ENCODE measurements around the gene UBE2D2.
"Not testable (repeated sequence)": the region's sequence is repeated elsewhere in the genome, so short reads cannot be mapped to it uniquely, and the experiment has no call there.

The UBE2D2 gene

DNA sequence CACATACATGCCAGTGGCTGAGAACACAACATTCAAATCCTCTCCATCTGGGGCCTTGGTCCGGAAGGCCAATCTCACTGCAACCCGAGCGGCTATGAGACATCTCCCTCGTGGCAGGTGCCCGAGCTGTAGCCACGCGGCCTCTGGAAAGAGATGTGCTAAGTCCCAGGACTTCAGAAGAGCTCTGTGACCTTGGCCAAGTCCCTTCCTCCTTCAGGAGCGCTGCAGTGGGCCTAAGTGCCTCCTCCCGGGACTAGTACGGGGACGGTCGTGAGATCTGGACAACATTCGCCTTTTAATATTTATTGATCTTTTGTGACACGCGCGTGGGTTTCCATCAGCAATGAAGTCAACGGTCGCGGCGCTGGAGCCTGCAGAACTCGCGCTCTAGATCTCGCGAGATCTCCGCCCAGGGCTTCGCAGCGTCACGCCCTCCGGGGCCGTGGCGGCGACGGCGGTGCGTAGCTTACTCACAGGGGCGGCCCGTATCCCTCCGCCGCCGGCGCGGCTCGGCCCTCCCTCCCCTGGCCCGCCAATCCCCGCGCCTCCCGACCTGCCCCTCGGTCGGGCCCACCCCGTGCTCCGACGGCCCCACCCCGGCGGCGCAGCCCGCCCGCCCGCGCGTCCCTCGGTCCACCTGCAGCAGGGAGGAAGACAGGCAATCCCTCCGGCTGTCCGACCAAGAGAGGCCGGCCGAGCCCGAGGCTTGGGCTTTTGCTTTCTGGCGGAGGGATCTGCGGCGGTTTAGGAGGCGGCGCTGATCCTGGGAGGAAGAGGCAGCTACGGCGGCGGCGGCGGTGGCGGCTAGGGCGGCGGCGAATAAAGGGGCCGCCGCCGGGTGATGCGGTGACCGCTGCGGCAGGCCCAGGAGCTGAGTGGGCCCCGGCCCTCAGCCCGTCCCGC lies at the start of gene UBE2D2:
Gene UBE2D2 (plus strand): TSS at position 588 of the 903 bp plus-strand sequence. CDS start 453 bp downstream, outside the sequence.
- DNase-seq (ENCODE audit: low read depth), result peak; percentile 96

GRCh38 chr5:139512786-139513390 lies 48.3 kb upstream of the UBE2D2 start:
- DNase-seq (ENCODE audit: low read depth), result no peak

DNA sequence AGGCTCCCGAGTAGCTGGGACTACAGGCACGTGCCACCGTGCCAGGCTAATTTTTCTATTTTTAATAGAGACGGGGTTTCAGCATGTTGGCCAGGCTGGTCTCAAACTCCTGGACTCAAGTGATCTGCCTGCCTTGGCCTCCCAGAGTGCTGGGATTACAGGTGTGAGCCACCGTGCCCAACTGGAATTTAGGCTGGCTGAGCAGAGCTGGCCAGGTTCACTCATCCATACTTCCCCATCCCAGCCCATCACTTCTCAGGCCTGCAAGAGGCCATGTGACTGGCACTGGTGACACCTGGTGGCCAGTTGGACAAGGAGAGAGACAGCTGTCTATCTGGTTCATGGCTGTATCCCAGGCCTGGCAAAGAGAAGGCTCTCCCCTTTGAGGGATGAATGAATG lies 47.7 kb upstream of the UBE2D2 start:
- DNase-seq (ENCODE audit: low read depth), result peak; percentile 54

DNA sequence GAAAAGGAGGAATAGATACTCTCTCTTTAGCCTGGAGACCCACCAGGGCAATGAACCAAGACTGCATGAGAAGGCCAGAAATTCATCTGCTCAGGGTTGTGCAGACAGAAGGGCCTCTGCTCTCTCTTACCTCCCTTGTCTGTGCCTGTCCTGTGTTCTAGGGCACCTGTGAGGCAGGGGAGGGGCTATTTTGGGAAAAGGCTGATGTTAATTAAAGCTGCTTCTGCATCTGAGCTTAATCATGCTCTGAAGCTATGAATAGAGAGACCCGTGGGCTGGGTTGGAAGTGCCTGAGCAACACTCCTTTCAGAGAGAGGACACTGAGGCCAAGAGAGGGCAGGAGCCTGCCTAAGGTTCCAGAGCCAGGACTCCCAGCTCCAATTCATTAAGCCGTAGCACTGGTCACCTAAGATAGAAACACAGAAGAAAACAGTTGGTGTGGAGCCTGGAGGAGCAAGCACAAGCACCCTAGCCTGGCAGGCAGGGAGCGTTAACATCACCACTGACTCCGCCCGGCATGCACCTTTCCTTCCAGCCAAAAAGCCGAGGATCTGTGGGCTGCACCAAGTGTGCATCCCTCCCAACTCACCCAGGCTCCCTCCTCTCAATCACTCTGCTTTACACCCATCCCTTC lies 47.2 kb upstream of the UBE2D2 start:
- no peak for DNase-seq (ENCODE audit: low read depth)

DNA sequence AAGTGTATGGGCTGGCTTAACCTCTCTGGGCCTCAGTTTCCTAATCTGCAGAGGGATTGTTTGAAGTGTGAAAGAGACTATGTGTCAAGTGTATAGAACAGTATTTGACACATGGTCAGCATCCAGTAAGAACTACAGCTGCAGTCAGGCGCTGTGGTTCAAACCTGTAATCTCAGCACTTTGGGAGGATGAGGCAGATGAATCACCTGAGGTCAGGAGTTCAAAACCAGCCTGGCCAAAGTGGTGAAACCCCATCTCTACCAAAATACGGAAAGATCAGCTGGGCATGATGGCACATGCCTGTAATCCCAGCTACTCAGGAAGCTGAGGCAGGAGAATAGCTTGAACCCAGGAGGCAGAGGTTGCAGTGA lies 46.7 kb upstream of the UBE2D2 start:
- no peak for DNase-seq (ENCODE audit: low read depth)

DNA sequence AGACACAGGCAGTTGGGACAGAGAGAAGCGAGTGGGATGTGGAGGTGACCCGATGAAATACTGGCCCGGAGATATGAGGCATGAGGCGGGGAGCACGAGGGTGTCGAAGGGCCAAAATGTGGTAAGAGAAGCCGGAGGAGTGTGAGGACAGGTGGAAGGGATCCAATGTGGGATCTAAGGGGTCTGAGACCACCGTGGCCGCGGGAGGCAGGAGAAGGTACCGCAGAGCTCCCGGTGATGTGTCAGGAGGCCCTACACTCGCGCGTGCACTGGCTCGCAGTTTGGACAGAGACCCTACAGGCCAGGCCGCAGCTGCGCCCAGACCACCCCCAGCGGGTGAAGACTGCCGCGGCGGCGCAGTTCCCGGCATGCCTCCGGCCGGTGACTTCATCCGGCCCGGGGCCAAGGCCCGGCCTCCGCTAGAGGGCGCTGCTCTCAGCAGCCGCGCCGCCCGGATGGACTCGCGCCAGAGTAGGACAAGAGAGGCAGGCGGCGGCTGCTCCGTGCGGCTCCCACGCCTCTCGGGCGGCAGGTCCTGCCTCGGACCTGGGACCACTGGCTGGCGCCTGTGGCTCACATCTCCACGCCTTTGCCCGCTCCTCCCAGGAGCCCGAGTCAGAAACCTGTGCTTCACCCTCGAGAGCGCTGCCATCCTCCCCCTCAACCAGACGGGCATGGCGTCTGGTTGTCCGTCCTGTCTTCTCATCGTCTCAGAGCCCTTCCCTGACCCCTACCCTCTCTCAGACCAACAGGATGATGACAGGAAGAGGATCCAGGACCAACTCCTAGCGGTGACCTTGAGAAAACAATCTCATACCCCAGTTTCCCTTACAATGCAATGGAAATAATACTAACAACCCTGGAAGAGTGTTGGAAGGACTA lies 43.2 kb upstream of the UBE2D2 start:
- DNase-seq (ENCODE audit: low read depth), result peak; percentile 80

DNA sequence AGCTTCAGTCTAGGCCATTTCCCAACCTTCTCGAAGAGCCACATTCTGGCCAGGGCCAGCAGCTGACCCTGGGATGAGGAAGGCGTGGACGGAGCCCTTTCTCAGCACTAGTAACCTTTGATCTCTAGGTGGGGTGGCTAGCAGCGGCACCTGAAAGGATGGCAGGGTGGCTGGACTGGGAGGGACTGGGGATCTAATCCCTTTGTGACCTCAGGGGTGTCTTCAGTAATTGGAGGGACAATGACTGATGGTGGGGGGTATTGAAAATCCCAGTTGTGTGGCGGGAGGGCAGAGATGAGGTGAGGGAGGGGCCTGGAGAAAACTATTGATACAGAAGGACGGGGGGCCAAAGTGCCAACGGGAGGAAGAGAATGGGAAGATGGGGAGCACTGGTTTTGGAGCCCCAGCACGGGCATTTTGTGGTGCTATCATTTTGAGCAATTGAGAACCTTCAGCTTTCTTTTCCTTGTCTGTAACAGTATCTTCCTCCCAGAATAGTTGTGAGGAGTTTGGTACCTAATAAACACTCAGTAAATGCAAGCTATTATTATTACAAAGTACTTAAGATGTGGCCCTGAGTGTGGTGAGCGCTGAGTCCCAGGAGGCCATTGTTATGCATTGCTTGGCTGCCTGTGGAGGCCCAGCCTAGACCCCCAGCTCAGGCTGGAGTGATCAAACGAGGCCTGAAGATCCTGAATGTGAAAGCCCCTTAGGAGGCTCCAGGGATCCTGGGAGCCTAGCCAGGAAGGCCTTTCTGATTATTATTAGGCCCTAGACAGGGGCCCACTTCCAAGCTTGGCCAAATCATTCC lies 37.3 kb upstream of the UBE2D2 start:
- no peak for DNase-seq (ENCODE audit: low read depth)

GRCh38 chr5:139524446-139524845 lies 36.7 kb upstream of the UBE2D2 start:
- DNase-seq (ENCODE audit: low read depth), result no peak

DNA sequence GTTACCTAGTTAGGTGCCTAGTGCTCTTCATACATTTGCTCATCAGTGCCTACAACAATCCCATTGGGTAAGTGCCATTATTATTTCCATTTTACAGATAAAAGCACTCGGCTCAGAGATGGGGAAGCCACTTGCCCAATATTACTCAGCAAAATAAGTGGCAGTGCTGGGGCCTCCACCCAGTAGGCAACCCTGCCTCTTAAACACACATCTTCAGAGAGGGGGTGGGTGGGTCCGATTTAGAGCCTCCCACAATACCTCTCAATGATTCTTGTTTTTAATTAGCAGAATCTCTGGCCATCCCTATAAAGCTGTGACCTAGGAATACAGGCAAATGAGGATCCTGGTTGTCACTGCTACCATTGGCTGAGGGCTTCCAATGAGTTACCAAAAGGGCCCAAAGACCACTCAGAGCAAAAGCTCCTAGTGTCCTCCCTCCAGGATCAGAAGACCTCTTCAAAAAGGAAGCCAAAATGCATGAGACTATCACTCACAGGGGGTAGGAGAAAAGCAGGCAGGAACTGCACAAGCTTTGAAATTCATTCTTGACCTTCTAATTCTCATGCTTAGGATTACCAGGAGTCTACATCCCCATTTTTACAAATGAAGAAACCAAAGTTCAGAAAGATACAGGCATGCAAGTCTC lies 36.1 kb upstream of the UBE2D2 start:
- DNase-seq (ENCODE audit: low read depth), result no peak

- not testable (repeated sequence) for DNase-seq (ENCODE audit: low read depth)
Measured at GRCh38 chr5:139525586-139526308, 35.4 kb upstream of the UBE2D2 start.

DNA sequence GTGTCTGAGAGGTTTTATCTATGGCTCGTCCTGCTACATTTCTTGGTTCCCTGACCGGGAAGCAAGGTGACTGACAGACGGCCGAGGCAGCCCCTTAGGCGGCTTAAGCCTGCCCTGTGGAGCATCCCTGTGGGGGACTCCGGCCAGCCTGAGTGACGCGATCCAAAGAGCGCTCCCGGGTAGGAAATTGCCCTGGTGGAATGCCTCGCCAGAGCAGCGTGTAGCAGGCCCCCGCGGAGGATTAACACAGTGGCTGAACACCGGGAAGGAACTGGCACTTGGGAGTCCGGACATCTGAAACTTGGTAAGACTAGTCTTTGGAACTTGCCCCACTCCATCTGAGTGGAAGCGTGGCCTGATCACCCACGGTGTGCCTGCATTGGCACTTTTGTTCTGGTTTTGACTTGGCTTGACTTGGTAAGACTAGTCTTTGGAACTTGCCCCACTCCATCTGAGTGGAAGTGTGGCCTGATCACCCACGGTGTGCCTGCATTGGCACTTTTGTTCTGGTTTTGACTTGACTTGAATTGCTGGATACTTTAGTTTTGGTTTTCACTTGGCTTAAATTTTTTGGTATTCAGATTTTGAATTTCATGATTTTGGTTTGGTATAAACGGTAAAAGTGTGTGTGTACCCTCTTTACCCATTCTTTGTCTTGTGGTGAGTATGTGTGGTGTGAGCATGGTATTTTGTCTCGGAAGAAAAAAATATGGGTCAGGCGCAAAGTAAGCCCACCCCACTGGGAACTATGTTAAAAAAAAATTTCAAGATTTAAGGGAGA lies 34.6 kb upstream of the UBE2D2 start:
- not testable (repeated sequence) for DNase-seq (ENCODE audit: low read depth)

- DNase-seq (ENCODE audit: low read depth), result not testable (repeated sequence)
Measured at GRCh38 chr5:139527090-139527470, 34.1 kb upstream of the UBE2D2 start.

GRCh38 chr5:139527896-139528467 lies 33.2 kb upstream of the UBE2D2 start:
- not testable (repeated sequence) for DNase-seq (ENCODE audit: low read depth)

- DNase-seq (ENCODE audit: low read depth), result not testable (repeated sequence)
Measured at GRCh38 chr5:139528695-139529094, 32.4 kb upstream of the UBE2D2 start.

GRCh38 chr5:139530079-139530478 lies 31.1 kb upstream of the UBE2D2 start:
- not testable (repeated sequence) for DNase-seq (ENCODE audit: low read depth)

DNA sequence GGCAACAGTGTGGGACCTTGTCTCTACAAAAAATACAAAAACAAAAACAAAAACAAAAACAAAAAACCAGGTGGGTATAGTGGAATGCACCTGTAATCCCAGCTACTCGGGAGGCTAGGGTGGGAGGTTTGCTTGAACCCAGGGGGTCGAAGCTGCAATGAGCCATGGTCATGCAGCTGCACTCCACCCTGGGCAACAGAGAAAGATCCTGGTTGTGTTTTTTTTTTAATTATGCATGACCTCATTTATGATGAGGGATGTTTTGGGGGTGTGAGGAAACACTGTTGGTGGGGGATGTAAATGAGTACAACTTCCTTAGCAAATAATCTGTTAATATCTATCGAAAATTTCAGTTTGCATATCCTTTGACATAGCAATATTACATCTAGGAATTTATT lies 29.4 kb upstream of the UBE2D2 start:
- no peak for DNase-seq (ENCODE audit: low read depth)

GRCh38 chr5:139543423-139543991 lies 17.6 kb upstream of the UBE2D2 start:
- DNase-seq (ENCODE audit: low read depth), result peak; percentile 15

DNA sequence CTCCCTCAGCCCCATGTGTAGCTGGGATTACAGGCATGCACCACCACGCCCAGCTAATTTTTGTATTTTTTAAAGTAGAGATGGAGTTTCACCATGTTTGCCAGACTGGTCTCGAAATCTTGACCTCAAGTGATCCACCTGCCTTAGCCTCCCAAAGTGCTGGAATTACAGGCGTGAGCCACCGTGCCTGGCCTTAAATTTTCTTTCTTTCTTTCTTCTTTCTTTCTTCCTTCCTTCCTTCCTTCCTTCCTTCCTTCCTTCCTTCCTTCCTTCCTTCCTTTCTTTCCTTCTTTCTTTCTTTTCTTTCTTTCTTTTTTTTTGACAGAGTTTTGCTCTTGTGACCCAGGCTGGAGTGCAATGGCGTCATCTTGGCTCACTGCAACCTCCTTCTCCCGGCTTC lies 14.5 kb upstream of the UBE2D2 start:
- DNase-seq (ENCODE audit: low read depth), result not testable (repeated sequence)

Measured in stimulated activated CD8-positive, alpha-beta memory T cell treated with anti-CD3 and anti-CD28 coated beads, Interleukin-12 subunit alpha, Interleukin-12 subunit beta, amount 100 ng/mL, for 4 hours (primary cell).